Liver (tissue), 9 donors: ENCODE results near the gene APOA1. TPM values are rescaled to one million over a fixed set of nuclear protein-coding genes. Genes with fewer than 3 reads are reported as not detected.

ENCODE experiments used
- DNase-seq: peaks from one replicate; pipeline ENCODE4 v3.0.0-alpha.2; 2017; ENCODE audit warnings: low spot score
- H3K27ac ChIP-seq, 2 donors: one replicate each; pipeline ENCODE4 v1.7.0; 2013; ENCODE audit warnings: inconsistent platforms in 2 of 2, low read length in 2 of 2, control low read depth in 1 of 2, low read depth in 1 of 2, mild to moderate bottlenecking in 1 of 2
- H3K27me3 ChIP-seq, 4 donors: one replicate each; pipeline versions ENCODE4 v1.6.1 to v1.7.0; 2013; ENCODE audit warnings: low read length in 3 of 4, inconsistent platforms in 1 of 4, mild to moderate bottlenecking in 1 of 4, moderate library complexity in 1 of 4; ENCODE audit not compliant: control insufficient read depth in 4 of 4, insufficient read depth in 4 of 4
- H3K36me3 ChIP-seq, 4 donors: one replicate each; pipeline versions ENCODE4 v1.6.1 to v1.7.0; 2013; ENCODE audit warnings: low read length in 3 of 4, mild to moderate bottlenecking in 3 of 4, low read depth in 1 of 4, moderate library complexity in 1 of 4; ENCODE audit not compliant: control insufficient read depth in 4 of 4, insufficient read depth in 3 of 4
- H3K4me1 ChIP-seq, 4 donors: one replicate each; pipeline versions ENCODE4 v1.6.1 to v1.7.0; 2013; ENCODE audit warnings: low read length in 3 of 4, mild to moderate bottlenecking in 3 of 4, moderate library complexity in 1 of 4; ENCODE audit not compliant: control insufficient read depth in 4 of 4, insufficient read depth in 4 of 4
- H3K4me3 ChIP-seq, 3 donors: one replicate each; pipeline versions ENCODE4 v1.6.1 to v1.7.0; 2013; ENCODE audit warnings: low read length in 3 of 3, control low read depth in 1 of 3, low read depth in 1 of 3, mild to moderate bottlenecking in 1 of 3
- H3K9ac ChIP-seq, 2 donors: one replicate each; pipeline ENCODE4 v1.7.0; 2013; ENCODE audit warnings: low read length in 2 of 2, mild to moderate bottlenecking in 2 of 2, moderate library complexity in 2 of 2, control low read depth in 1 of 2, low read depth in 1 of 2
- H3K9me3 ChIP-seq, 4 donors: one replicate each; pipeline versions ENCODE4 v1.6.1 to v1.7.0; 2013; ENCODE audit warnings: low read length in 3 of 4; ENCODE audit not compliant: control insufficient read depth in 4 of 4
- ATF3 ChIP-seq: IDR thresholded peaks from 2 replicates; pipeline ENCODE4 v1.6.1; 2016; ENCODE audit warnings: antibody characterized with exemption
- CTCF ChIP-seq: fragments of 150-350 bp; IDR thresholded peaks from 2 replicates; pipeline ENCODE4 v1.5.1; 2017; ENCODE audit warnings: improper control_type of control experiment, low read depth, low read length; ENCODE audit not compliant: missing input control
- EGR1 ChIP-seq, 2 donors: IDR thresholded peaks; 2 replicates each; pipeline ENCODE4 v1.6.1; 2016 to 2018; ENCODE audit warnings: antibody characterized with exemption in 2 of 2, low read depth in 2 of 2
- FOXA2 ChIP-seq: IDR thresholded peaks from 2 replicates; pipeline ENCODE4 v1.6.1; 2016; ENCODE audit warnings: antibody characterized with exemption
- HNF4G ChIP-seq: IDR thresholded peaks from 2 replicates; pipeline ENCODE4 v1.6.1; 2016; ENCODE audit warnings: antibody characterized with exemption
- JUND ChIP-seq, 2 donors: IDR thresholded peaks; 2 replicates each; pipeline ENCODE4 v1.6.1; 2016; ENCODE audit warnings: antibody characterized with exemption in 2 of 2
- MAX ChIP-seq: IDR thresholded peaks from 2 replicates; pipeline ENCODE4 v1.6.1; 2016; ENCODE audit warnings: antibody characterized with exemption
- NR2F2 ChIP-seq: IDR thresholded peaks from 2 replicates; pipeline ENCODE4 v1.6.1; 2016; ENCODE audit warnings: antibody characterized with exemption
- RAD21 ChIP-seq, 2 donors: IDR thresholded peaks; 2 replicates each; pipeline ENCODE4 v1.6.1; 2016; ENCODE audit warnings: antibody characterized with exemption in 2 of 2, mild to moderate bottlenecking in 2 of 2
- REST ChIP-seq: IDR thresholded peaks from 2 replicates; pipeline ENCODE4 v1.6.1; 2016; ENCODE audit warnings: antibody characterized with exemption, mild to moderate bottlenecking
- RXRA ChIP-seq, 2 donors: IDR thresholded peaks; 2 replicates each; pipeline ENCODE4 v1.6.1; 2017 to 2018; ENCODE audit warnings: antibody characterized with exemption in 2 of 2, mild to moderate bottlenecking in 1 of 2
- TAF1 ChIP-seq: conservative IDR thresholded peaks from 2 replicates; pipeline ENCODE4 v1.6.1; 2016; ENCODE audit warnings: antibody characterized with exemption, mild to moderate bottlenecking
- YY1 ChIP-seq: IDR thresholded peaks from 2 replicates; pipeline ENCODE4 v1.6.1; 2016; ENCODE audit warnings: antibody characterized with exemption, mild to moderate bottlenecking
- ZBTB33 ChIP-seq: IDR thresholded peaks from 2 replicates; pipeline ENCODE4 v1.6.1; 2016; ENCODE audit warnings: antibody characterized with exemption
- WGBS: extraction: QIAGEN DNeasy Blood & Tissue Kit; methylation state at CpG from one replicate; pipeline ENCODE4 v1.1.7; 2013; 5-methylcytosine and 5-hydroxymethylcytosine counted together
- polyA plus RNA-seq, 2 donors: library from polyadenylated mRNA; stranded (reverse) in 1 of 2; unstranded in 1 of 2; fragments of 200-250 nt in 1 of 2; fragments of >200 nt in 1 of 2; fragmentation: Nextera tagmentation in 1 of 2; extraction: Ambion mirVana in 1 of 2; gene quantifications; one replicate each; pipeline versions ENCODE4 v1.2.1 to v1.2.3, GENCODE V29; 2013 to 2015
- total RNA-seq, 2 donors: library from RNA; depleted of rRNA; stranded (reverse); fragments of >200 nt; gene quantifications; one replicate each; pipeline ENCODE4 v1.2.3, GENCODE V29; 2014
- donor health status: healthy.
- donor health status: healthy.
- donor health status: healthy.
- donor health status: healthy.
- donor health status: healthy.

The APOA1 gene
- total and polyA plus RNA-seq, 4 donors: 4,271 to 17,093 (median 8,590) TPM

- Histone ChIP-seq H3K9me3 (no peaks in the 10 kb centered on the region), H3K36me3 (no peaks in the 10 kb centered on the region), H3K9ac (no peak overlapping the region), H3K4me1 (peaks cover 3 to 14% (median 7%) of the 10 kb centered on the region in 4 donors), H3K27me3 (no peaks in the 10 kb centered on the region), H3K27ac (no peak overlapping the region), H3K4me3 (no peak overlapping the region)
- 93% methylated on average over 2 of the region's 2 CpGs for WGBS
- TF ChIP-seq TAF1 (no peak), REST (no peak), JUND (IDR thresholded peaks at IDR 0.05) (no peak), RAD21 (IDR thresholded peaks at IDR 0.05) (no peak), MAX (no peak)
- no peak for DNase-seq
Observed at GRCh38 chr11:116800610-116801009, 36.8 kb downstream of the APOA1 start.

- Histone ChIP-seq H3K9me3 (no peaks in the 10 kb centered on the region), H3K27me3 (no peaks in the 10 kb centered on the region), H3K4me1 (peaks cover 3 to 17% (median 8%) of the 10 kb centered on the region in 4 donors), H3K27ac (no peak overlapping the region), H3K9ac (no peak overlapping the region), H3K4me3 (no peak overlapping the region), H3K36me3 (no peaks in the 10 kb centered on the region)
- TF ChIP-seq EGR1 (IDR thresholded peaks at IDR 0.05; ENCODE audit: low read depth in 2 of 2): no peak
- TF ChIP-seq CTCF: no peak
- no peak for TF ChIP-seq FOXA2
- TF ChIP-seq ZBTB33: no peak
- WGBS: 86% methylated on average over 5 of the region's 5 CpGs
- DNase-seq: no peak
Observed at GRCh38 chr11:116798368-116798767, 39.1 kb downstream of the APOA1 start.

- TF ChIP-seq HNF4G: no peak
- peak in 1 of 2 donors; percentile 17 for TF ChIP-seq RAD21 (IDR thresholded peaks at IDR 0.05)
- no peak for TF ChIP-seq ATF3
- no peak for TF ChIP-seq NR2F2
- TF ChIP-seq CTCF: no peak
- TF ChIP-seq RXRA (IDR thresholded peaks at IDR 0.05): peak in 1 of 2 donors; percentile 32
- no peak for TF ChIP-seq YY1
- 52% methylated on average over 5 of the region's 5 CpGs for WGBS
- Histone ChIP-seq H3K9me3 (no peaks in the 10 kb centered on the region), H3K4me1 (peaks cover 7 to 21% (median 11%) of the 10 kb centered on the region in 4 donors), H3K27me3 (no peaks in the 10 kb centered on the region), H3K9ac (no peak overlapping the region), H3K36me3 (no peaks in the 10 kb centered on the region), H3K4me3 (no peak overlapping the region), H3K27ac (no peak overlapping the region)
- no peak for DNase-seq
Observed at GRCh38 chr11:116797816-116798215, 39.6 kb downstream of the APOA1 start.
